Frontal cortex (tissue), 4 donors: ENCODE results near the gene P2RX3. TPM values are rescaled to one million over a fixed set of nuclear protein-coding genes. Genes with fewer than 3 reads are reported as not detected.
"Not testable (repeated sequence)": the region's sequence is repeated elsewhere in the genome, so short reads cannot be mapped to it uniquely, and the experiment has no call there.

Experiments
- DNase-seq, 2 donors: peaks; one replicate each; pipeline ENCODE4 v3.0.0; 2012; ENCODE audit warnings: low spot score in 2 of 2
- FAIRE-seq: peaks from 2 replicates; lab custom pipeline; 2012; peaks lifted over from hg19 to GRCh38; lab: Jason Lieb, UNC
- total RNA-seq: library from RNA; depleted of rRNA; stranded (reverse); fragments of >200 nt; gene quantifications from one replicate; pipeline ENCODE4 v1.2.3, GENCODE V29; 2014
- donor health status: control.
- donor health status: control.
- donor health status: control.

Gene P2RX3
- total RNA-seq, 1 donor from 2014 or later, result not detected

GRCh38 chr11:57347336-57347735 lies 9.2 kb downstream of the P2RX3 start:
- FAIRE-seq (no peak), DNase-seq (no peak)

- FAIRE-seq (no peak), DNase-seq (no peak)
Observed at GRCh38 chr11:57348052-57348451, 9.9 kb downstream of the P2RX3 start.

DNA sequence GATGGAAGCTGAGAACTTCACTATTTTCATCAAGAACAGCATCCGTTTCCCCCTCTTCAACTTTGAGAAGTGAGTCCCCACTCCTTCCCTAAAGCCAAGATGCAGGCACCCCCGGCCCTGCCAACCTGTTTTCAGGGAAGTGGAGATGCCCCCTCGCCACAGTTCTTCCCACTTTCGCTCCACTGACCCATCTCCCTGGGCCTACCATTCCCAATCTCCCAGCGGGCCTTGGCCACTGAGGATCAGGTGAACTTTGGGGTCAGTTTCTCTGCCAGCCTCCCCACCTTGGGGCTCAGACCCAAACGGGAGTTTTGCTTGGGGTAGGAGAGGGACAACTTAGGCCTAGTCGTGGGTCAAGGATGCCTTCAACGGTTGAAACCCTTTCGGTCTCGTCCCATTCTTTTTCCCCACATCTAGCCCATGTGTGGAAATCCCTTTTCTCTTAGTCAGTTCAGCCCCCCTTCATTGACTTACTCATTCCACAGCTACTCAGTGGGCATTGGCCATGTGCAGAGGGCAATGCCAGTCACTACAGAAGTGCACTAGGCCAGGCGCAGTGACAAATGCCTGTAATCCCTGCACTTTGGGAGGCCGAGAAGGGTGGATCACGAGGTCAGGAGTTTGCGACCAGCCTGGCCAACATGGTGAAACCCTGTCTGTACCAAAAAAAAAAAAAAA lies 10.6 kb downstream of the P2RX3 start:
- FAIRE-seq, result no peak
- no peak for DNase-seq

DNA sequence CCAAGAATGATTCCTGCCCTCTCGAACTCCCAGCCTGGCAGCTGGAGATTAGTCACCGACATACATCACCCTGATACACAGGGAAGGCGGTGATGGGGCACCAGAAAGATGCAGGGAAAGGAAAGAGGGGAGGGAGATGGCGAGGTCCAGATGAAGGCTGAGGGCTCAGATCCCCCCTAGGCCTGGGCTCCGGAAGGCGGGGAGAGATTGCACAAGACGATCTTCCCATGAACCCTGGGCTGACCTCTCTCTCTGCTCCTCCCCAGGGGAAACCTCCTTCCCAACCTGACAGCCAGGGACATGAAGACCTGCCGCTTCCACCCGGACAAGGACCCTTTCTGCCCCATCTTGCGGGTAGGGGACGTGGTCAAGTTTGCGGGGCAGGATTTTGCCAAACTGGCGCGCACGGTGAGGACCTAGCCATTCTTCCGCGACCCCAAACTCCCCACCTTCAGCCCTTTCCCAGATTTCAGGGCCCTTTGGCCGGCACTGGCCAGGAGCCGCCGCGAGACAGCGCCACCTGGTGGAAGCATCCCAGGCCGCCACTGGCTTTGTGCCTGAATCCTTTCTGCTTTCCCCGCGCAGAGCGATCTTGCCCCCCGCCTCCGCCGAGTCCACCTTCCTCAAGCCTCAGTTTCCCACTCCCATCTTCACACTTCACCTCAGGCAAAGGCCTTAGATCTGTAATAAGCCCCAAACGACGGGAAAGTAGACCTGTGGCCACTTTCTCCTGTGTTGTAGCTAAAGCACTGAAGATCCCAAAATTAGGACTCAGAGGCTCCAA lies 11.5 kb downstream of the P2RX3 start:
- no peak for FAIRE-seq
- DNase-seq, result peak in 1 of 2 donors; percentile 70

GRCh38 chr11:57353036-57353435 lies 14.9 kb downstream of the P2RX3 start:
- DNase-seq (no peak), FAIRE-seq (no peak)

- FAIRE-seq (no peak), DNase-seq (no peak)
Observed at GRCh38 chr11:57353446-57353845, 15.3 kb downstream of the P2RX3 start.

DNA sequence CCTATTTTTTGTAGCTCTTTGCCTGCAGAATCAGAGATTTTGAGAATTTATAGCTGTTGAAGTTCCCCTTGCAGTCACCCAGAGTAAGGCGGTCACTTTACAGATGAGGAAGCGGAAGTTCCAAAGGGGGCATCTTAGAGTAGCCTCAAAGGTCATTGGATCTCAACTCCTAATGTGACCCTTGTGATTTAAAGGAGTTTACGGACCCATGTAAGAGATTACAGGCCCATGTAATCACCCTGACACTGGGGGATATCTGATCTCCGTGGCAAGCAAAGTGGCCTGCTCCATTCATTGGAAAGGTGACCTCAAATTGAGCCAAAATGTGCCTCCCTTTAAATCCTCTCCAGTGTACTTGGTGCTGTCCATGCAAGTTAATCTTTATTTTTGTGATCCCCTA lies 15.7 kb downstream of the P2RX3 start:
- no peak for DNase-seq
- FAIRE-seq, result no peak

GRCh38 chr11:57354699-57355098 lies 16.5 kb downstream of the P2RX3 start:
- FAIRE-seq, result no peak
- DNase-seq, result no peak

- DNase-seq, result no peak
- no peak for FAIRE-seq
Observed at GRCh38 chr11:57356268-57356667, 18.1 kb downstream of the P2RX3 start.

DNA sequence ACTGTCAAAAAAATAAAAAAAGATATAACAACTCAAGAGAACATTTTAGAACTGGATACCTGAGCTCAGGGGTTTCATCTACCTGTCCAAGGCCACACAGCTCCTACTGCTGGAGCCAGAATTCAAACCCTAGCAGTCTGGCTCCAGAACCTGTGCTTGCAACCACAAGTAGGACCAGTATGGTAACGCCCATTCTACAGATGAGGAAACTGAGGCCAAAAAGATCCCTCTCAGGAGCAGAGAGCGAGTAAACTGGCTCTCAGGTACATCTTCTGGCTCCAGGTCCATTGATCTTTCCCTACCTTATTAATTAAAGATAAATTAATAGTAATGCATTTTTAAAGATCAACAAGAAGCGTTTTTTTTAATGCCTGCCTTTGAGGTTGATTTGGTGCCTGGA lies 19.2 kb downstream of the P2RX3 start:
- no peak for DNase-seq
- FAIRE-seq, result no peak

DNA sequence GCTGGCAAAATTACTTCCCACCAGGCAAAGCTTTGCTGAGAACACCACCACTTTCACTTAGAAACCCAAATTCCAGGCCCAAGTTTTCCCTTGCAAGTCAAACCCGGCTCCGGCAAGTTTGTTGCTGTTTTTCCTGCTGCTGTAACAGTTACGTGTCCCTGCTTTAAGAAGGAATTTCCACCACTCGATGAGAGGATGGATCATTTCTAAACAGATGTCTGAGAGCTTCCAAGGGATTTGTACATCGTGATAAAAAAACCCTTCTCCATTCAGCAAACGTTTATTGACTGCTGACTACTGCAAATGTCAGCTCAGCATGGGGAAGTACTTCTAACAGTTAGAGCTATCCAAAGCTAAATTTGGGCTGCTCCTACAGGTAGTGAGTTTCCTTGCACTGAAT lies 19.7 kb downstream of the P2RX3 start:
- FAIRE-seq (no peak), DNase-seq (no peak)

GRCh38 chr11:57358543-57358961 lies 20.4 kb downstream of the P2RX3 start:
- no peak for FAIRE-seq
- no peak for DNase-seq

- DNase-seq (no peak), FAIRE-seq (no peak)
Observed at GRCh38 chr11:57358991-57359390, 20.8 kb downstream of the P2RX3 start.

DNA sequence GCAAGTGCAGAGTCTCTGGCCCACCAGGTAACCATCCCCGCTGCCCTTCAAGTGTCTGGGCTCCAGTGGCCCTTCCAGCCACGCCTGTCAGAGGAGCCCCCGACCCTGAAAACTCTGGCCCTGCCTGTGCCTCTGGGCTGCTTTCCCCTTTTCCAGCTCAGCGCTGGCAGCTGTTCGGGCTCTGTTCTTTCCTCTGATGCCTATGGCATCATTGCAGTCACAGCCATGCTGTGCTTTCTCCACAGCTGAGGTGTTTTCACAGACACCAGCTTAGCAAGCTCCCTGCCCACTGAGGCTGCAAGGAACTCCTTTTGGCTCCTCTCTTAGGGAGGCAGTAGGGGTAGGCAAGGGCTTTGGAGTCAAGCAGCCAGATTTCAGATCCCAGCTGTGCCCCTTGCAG lies 21.2 kb downstream of the P2RX3 start:
- FAIRE-seq, result no peak
- no peak for DNase-seq

DNA sequence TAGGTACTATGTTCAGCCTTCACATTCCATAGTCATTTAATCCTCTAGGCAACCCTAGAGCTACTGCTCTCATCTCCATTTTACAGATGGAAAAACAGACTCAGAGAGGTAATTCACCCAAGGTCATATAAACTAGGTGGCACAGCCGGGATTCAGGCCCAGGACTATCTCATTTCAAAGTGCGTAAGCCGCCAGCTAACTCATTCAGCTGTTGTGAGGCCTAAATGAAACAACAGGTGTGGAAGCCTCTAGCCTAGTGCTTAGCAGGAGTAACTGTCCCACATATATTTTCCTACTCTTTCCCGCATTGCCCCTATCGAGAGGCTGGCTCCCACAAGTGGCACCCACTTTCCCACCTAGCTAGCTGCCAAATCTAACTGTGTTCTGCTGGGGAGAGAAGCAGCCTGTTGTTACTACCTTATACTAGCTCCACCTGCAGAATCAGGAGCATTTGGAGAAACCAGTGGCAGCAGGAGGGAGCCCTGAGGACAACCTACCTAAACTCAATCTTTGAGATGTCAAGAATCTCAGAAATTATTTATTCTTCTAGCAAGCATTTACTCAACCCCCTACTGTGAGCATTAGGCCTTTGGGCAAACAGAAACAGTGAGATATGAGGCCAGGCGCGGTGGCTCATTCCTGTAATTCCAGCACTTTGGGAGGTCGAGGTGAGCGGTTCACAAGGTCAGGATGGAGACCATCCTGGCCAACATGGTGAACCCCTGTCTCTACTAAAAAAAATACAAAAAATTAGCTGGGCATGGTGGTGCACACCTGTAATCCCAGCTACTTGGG lies 21.9 kb downstream of the P2RX3 start:
- DNase-seq, result no peak
- FAIRE-seq, result no peak

- FAIRE-seq, result no peak
- no peak for DNase-seq
Observed at GRCh38 chr11:57360991-57361390, 22.8 kb downstream of the P2RX3 start.

GRCh38 chr11:57361420-57361819 lies 23.3 kb downstream of the P2RX3 start:
- FAIRE-seq, DNase-seq: not testable (repeated sequence)

- FAIRE-seq, result no peak
- DNase-seq, result no peak
Observed at GRCh38 chr11:57361926-57362325, 23.8 kb downstream of the P2RX3 start.

DNA sequence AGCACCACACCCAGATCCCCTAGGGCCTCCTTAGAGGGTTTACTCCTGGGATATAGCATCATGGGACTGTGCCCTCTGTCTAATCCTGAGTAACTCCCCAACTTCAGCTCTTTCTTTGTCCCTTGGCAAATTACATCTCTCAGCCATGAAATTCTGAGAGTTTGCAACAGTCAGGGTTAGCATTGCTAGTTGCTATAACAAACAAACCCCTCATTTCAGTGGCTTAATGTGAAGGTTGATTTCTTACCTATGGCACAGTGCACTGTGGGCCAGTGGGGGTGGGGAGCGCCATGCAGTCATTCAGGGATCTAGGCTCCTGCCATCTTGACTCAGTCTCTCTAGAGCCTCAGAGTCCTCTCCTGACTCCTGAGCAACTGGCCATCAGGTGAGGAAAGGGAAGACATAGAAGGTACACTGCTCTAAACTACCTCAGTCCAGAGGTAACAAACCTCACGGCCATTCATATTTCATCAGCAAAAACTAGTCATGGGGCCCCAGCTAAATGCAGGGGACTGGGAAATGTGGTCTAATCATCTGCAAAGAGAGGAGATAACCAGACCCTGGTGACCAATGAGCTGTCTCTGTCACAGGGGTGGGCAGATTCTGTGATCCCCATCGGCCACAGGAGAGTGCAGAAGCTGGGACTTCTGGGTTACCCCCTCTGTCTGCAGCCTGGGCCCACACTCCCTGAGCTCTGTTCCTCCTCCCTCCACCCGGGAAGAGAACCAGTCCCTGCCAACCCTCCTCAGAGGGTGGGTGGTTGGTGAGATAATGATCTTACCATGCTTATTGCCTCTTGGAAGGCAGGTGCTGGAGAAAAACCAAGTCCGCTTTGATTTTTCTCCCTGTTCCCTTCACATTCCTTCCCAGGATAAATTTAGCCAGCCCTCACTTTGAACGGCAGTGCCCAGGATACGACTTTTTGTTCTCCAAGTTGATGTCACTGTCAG lies 25.3 kb downstream of the P2RX3 start:
- no peak for DNase-seq

More for the DNA sequence above, 25.3 kb downstream of the P2RX3 start:
- FAIRE-seq, result no peak
